DMS53 treated with DMSO at 0.1 percent for 48 hours (cell line): ENCODE measurements around the gene SLC24A3.

Experiments used
- DNase-seq: peaks from one replicate; lab custom pipeline; 2025; ENCODE audit not compliant: unreplicated experiment; lab: John Stamatoyannopoulos, UW

The SLC24A3 gene

DNA sequence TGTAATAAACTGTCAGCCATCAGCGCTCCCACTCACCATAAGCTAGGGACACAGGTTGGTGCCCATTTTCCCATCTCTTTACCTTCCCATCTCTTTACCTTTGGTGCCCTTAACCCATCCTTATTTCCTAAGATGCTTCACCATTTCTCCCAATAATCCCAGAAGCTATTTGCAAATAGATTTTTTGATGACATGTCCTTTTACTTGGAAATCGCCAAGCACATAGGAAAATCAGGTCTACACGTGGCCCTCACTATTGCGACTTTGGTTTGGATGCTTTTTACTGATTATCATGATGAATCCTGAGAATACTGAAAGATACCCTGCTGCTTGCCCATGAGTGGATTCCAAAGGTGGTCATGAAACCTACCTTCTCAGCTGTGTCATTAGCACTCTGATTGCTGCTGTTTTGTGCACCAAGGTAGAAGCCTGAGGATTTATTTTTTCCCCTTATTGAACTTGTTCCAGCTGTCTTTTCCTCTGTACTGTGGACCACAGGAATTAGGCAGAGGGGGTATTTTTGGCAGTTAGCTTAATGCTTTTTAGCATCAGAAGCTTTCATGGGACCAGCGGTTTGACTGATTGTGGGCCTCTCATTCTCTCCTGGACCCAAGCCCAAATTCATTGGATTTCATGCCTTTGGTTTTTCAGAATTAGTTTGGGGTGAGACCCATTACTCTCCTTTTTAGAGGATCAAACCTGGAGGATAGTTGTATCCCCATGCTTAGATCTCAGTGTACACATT, 316.0 kb downstream of the SLC24A3 start:
- no peak for DNase-seq

- DNase-seq = no peak
These were observed 317.6 kb downstream of the SLC24A3 start for GRCh38 chr20:19530006-19530405.

GRCh38 chr20:19531446-19531845, 319.0 kb downstream of the SLC24A3 start:
- DNase-seq = no peak

DNA sequence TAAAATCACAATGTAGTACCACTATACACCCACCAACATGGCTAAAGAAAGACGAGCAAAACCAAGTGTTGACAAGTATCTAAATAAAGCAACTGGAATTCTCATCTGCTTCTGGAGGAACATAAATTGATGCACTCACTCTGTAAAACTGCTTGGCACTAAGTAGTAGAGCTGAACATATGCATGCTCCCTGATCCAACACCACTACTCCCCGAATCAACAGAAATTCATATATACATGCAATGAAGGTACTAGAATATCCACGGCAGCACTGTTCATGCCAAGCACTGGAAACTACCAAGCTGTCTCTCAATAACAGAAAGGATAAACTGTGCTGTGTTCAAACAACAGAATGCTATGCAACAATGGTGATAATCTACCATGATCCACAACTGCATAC, 326.1 kb downstream of the SLC24A3 start:
- no peak for DNase-seq

DNA sequence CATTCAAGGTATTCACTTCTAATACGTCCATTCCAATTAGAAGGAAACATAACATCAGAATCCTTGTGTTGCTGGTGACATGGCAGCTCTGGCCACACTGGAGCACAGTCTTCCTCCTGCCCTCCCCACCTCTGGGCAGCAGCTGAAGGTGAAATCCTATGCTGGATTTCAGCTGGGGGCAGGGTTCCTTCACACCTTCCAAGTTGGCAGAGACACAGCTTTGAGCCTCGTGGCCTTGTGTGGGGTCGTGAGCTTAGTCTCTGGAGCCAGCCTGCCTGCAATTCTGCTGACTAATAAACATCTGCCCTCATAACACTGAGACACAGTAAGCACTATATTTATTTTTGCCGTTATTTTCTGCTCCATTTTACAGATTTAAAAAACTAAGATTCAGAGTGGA, 326.7 kb downstream of the SLC24A3 start:
- DNase-seq = no peak

GRCh38 chr20:19540392-19540791, 327.9 kb downstream of the SLC24A3 start:
- DNase-seq = no peak

DNA sequence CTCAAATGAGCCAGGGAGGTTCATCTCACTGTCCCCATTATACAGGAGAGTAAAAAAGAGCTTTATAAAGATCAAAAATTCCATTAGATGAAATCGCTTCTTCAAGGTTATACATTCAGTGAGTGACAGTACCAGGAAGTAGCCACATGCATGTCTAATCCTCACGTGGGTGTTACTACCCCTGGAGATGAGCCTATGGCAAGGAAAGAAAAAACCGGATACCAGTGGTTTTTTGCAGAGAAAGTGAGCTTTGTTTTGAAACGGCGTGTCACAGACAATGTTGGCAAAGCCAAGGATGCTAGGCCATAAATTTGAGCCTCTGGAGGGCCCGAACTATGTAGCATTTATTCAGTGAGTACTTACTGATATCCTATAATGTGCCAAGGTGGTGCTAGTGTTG, 330.7 kb downstream of the SLC24A3 start:
- no peak for DNase-seq

- DNase-seq = no peak
These were observed 332.2 kb downstream of the SLC24A3 start for GRCh38 chr20:19544684-19545083.

- DNase-seq = no peak
These were observed 334.2 kb downstream of the SLC24A3 start for GRCh38 chr20:19546648-19547047.

DNA sequence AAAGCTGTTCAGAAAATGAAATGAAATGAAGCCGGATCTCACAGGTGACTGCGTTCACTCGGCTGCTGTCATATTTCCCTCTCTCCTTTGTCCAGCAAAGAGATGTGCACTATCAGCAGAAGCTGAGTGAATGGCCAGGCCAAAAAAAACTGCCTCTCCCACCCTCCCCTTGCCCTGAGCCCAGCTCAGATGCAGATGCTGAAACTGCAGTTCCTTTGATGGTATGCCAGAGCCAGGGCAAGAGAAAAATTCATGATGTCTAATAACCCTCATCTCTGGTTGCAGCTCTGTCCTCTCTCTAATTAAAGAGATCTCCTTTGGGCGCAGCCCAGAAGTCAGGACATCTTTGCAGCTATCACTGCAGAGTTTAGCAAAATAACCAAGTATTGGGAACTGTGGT, 335.1 kb downstream of the SLC24A3 start:
- no peak for DNase-seq

GRCh38 chr20:19549896-19550295, 337.5 kb downstream of the SLC24A3 start:
- no peak for DNase-seq

- DNase-seq = no peak
These were observed 340.1 kb downstream of the SLC24A3 start for GRCh38 chr20:19552221-19553180.

DNA sequence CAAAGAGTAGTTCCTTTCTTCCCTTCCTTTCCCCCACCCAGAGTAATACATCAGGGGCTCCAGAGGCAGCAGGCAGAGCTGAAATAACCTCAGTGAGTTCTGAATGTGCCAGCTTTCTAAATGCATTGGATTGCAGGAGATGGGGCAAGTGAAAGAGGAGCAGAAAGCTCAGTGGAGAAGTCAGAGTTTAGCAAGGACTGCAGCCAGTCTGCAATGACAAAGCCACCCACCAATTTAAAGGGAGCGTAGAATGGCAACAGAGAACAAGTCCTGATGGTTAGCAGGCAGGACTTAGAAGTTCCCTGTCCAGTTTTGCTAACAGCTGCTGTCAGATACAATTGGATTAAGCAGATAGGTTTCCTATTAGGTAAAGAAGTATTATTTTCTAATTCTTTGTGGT, 342.2 kb downstream of the SLC24A3 start:
- DNase-seq = no peak

DNA sequence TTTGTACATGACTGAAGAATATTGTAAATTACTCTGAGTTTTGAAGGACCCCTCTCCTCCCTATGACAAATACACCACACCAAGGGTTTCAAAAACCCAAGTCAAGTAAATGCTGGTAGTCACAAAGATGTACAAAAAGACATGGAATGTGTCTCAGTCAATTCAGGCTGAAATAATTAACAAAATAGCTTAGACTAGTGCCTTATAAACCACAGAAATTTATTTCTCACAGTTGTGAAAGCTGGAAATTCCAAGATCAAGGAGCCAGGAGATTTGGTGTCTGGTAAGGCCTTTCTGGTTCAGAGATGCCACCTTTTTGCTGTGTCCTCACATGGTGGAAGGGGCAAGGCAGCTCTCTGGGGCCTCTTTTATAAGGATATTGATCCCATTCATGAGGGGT, 343.3 kb downstream of the SLC24A3 start:
- DNase-seq = no peak

DNA sequence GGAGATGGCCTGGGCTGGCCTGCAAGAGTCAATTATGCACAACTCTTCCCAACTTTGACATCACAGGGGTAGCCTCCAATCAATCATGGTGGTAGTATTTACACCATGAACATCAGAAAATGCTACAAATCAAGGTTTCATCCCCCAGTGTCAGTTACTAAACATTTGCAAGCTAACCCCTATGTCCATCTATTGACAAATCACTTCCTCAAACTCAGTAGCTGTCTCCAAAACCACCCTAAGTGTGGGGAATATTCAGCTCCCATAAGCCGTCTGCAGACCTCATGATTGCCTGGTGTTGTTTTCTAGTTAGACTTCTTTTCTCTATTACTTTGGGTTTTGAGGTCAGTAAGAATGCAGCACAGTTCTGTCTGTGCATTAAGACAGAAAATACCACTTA, 344.8 kb downstream of the SLC24A3 start:
- no peak for DNase-seq

DNA sequence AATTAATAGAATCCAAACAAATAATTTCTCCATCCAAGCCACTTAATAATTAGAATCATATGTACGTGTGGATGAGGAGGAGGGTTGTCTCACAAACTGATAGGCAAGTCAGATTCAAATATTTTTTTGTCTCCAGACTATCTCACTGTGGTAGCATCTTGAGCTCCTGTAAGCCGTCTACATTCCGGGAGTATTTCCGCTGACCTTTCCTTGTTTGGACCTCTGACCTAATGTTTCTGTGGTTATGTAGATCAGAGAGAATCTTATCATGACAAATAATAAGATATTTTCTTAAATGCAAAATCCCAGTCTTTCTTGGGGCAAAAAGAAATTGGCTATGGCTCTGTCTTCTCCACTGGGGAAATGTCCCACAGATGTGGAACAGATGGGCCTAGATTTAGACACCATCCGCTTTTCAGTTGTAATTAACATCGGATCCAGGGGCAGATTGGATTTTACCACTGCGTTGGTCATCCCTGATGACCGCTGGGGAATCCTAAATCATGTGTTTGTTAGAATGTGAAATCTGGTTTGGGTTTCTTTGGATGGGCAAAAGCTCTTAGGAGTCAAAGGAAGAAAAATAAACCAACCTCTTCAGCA, 348.5 kb downstream of the SLC24A3 start:
- DNase-seq = no peak

- no peak for DNase-seq
These were observed 350.0 kb downstream of the SLC24A3 start for GRCh38 chr20:19562426-19562825.

DNA sequence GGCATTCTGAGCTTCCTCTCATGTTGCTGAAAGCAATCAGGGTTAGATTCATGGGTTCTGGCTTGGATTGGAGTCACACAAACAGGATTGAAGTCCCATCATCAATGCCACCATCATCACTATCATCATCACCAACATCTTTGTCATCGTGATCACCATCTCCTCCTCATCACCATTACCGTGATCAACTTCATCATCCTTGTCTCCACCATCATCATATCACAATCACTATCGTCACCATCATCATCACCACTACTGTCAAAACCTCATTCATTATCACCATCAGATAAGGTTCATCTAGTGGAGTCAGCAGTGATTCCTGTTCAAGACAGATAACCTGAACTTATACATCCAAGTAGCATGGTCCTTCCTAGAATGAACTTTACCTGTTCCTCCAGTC, 351.8 kb downstream of the SLC24A3 start:
- DNase-seq = no peak

GRCh38 chr20:19565736-19566135, 353.3 kb downstream of the SLC24A3 start:
- DNase-seq = no peak

DNA sequence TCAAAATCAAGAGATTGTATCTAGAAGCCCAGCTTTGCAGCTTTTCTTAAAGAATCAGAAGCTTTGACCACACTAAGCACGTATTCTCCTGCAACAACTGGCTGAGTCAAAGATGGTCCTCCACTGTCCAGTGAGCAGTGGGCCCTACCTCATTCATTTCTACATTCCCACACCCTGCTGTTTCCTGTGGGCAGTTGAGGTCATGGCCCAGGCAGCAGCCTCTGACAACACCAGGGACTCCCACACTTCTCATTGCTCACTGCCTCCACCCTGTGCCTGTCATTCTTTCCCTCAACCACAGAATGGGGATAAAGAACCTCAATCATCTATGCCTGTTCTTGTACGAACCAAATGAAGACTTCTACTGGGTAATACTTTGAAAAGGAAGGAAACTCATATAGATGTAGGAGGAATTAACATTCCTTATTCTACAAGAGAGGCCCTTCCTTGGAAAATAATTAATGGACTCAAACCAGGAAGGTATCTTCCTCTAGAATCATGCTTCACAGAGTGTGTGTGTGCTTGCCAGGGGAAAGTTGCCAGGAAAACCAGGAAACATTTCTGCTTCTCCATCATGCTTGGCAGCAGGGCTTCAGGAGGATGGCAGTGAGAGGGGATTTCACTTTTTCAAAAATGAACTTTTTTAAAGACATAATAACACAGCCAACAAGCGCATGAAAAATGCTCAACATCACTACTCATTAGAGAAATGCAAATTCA, 353.9 kb downstream of the SLC24A3 start:
- DNase-seq = no peak

- DNase-seq = no peak
These were observed 355.7 kb downstream of the SLC24A3 start for GRCh38 chr20:19568128-19568527.
